ENCODE results near the gene WDR53. TPM values are rescaled to one million over a fixed set of nuclear protein-coding genes. Genes with fewer than 3 reads are reported as not detected.

Gene WDR53
- polyA plus RNA-seq, 2 of the 4 experiments (the other 2 are of a cell fraction), result 10.8 to 12.0 TPM

DNA sequence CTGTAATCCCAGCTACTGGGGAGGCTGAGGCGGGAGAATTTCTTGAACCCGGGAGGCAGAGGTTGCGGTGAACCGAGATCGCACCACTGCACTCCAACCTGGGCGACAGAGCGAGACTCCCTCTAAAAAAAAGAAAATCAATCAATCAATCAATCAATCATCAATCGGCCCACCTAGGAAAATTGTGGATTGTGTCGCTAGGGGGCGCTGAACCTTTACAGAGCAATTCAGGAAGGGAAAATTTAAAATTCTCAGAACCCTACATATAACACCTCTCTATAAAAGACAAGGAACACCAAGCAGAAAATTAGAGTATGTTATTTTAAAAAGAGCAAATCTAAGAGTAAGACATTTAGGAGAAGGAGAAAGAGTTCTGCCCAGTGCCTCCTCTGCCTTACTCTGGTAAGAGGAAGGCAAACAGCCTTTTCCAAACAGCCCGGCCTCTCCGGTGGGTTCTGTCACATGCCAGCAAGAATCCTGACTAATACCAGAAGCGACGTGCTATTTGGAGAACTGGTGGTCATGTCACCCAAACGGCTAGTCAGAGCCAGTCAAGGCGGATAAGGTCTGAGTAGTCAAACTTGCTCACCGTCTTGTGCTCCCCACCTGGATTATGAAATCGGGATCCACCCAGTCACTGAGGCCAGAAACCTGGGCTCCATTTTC lies 30.9 kb downstream of the WDR53 start:
- H3K4me1 ChIP-seq, result no peaks in the 10 kb centered on the region
- WGBS (ENCODE audit: missing lambda C conversion rate), result 48% methylated on average over 12 of the region's 18 CpGs
- no peak overlapping the region for H3K27ac ChIP-seq
- H3K9me3 ChIP-seq, result no peaks in the 10 kb centered on the region
- no peak overlapping the region for H3K4me3 ChIP-seq
- DNase-seq (ENCODE audit: low read depth in 1 of 2, low spot score in 1 of 2), result no peak
- FAIRE-seq, result no peak
- ChIA-PET CTCF (interaction anchor here (0.6 to 2.3 kb wide), 8 partner anchors 9 to 147 kb away, joined by 3 to 9 read pairs (median 3); no protein-coding TSS in a partner anchor), POLR2A (no interaction called here)
- no peak for ATAC-seq
- peak in 1 of 2 experiments; percentile 32; a peak in 1 of 5 replicates for TF ChIP-seq RAD21 (conservative IDR thresholded peaks at IDR 0.05 in 1 of 2, IDR thresholded peaks at IDR 0.05 in 1 of 2)
- TF ChIP-seq REST (IDR thresholded peaks at IDR 0.05), result no peak
- TF ChIP-seq, protein P1, sequence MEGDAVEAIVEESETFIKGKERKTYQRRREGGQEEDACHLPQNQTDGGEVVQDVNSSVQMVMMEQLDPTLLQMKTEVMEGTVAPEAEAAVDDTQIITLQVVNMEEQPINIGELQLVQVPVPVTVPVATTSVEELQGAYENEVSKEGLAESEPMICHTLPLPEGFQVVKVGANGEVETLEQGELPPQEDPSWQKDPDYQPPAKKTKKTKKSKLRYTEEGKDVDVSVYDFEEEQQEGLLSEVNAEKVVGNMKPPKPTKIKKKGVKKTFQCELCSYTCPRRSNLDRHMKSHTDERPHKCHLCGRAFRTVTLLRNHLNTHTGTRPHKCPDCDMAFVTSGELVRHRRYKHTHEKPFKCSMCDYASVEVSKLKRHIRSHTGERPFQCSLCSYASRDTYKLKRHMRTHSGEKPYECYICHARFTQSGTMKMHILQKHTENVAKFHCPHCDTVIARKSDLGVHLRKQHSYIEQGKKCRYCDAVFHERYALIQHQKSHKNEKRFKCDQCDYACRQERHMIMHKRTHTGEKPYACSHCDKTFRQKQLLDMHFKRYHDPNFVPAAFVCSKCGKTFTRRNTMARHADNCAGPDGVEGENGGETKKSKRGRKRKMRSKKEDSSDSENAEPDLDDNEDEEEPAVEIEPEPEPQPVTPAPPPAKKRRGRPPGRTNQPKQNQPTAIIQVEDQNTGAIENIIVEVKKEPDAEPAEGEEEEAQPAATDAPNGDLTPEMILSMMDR (IDR thresholded peaks at IDR 0.05), result peak; percentile 43
- H3K4me2 ChIP-seq, result no peak overlapping the region

GRCh38 chr3:196533260-196533681 lies 35.1 kb downstream of the WDR53 start:
- Histone ChIP-seq H3K27ac (no peak overlapping the region), H3K4me1 (peaks cover under 1% of the 10 kb centered on the region; the same call in 1 of the 3 replicates), H3K4me2 (no peak overlapping the region), H3K4me3 (no peak overlapping the region), H3K9me3 (no peaks in the 10 kb centered on the region)
- DNase-seq (ENCODE audit: low read depth in 1 of 2, low spot score in 1 of 2) (no peak), FAIRE-seq (no peak), ATAC-seq (no peak)
- no peak for TF ChIP-seq NFE2L2 (conservative IDR thresholded peaks at IDR 0.05; ENCODE audit: low read length)
- TF ChIP-seq CHD4 (IDR thresholded peaks at IDR 0.05; ENCODE audit: borderline replicate concordance), result no peak
- TF ChIP-seq BCL3 (IDR thresholded peaks at IDR 0.05), result no peak
- TF ChIP-seq RFX5 (IDR thresholded peaks at IDR 0.05), result no peak
- no peak for TF ChIP-seq HEYL (CRISPR knock-in tag; IDR thresholded peaks at IDR 0.05)
- no peak for TF ChIP-seq CEBPB (IDR thresholded peaks at IDR 0.05)
- TF ChIP-seq FOXS1 (CRISPR knock-in tag; IDR thresholded peaks at IDR 0.05), result no peak
- TF ChIP-seq HOXA7 (CRISPR knock-in tag; IDR thresholded peaks at IDR 0.05), result no peak
- TF ChIP-seq PHF8 (IDR thresholded peaks at IDR 0.05; ENCODE audit: borderline replicate concordance, low read depth), result no peak
- no peak for TF ChIP-seq JUNB (IDR thresholded peaks at IDR 0.05)
- no peak for TF ChIP-seq FOSB (CRISPR knock-in tag; IDR thresholded peaks at IDR 0.05)
- TF ChIP-seq MAZ (IDR thresholded peaks at IDR 0.05; ENCODE audit: borderline replicate concordance, low read depth, low read length), result no peak
- no peak for TF ChIP-seq KDM1A (IDR thresholded peaks at IDR 0.05; ENCODE audit: low read depth)
- no peak for TF ChIP-seq ZNF302 (CRISPR knock-in tag; IDR thresholded peaks at IDR 0.05)
- TF ChIP-seq HMGXB4 (CRISPR knock-in tag; IDR thresholded peaks at IDR 0.05; ENCODE audit: borderline replicate concordance), result no peak
- POLR2A ChIA-PET, result no interaction called here
- CTCF ChIA-PET, result no interaction called here
- 76% methylated on average over 12 of the region's 14 CpGs for WGBS (ENCODE audit: missing lambda C conversion rate)
